HCT116 (cell line): ENCODE results near the gene C2CD2L. TPM values are rescaled to one million over a fixed set of nuclear protein-coding genes. Genes with fewer than 3 reads are reported as not detected.
A peak's percentile ranks its signal among the peaks of the same experiment; 100 is the strongest.

Experiments used
- CBX3 ChIP-seq: IDR thresholded peaks from 2 replicates; pipeline ENCODE4 v1.6.1; 2012; ENCODE audit warnings: low read depth
- CEBPB ChIP-seq: IDR thresholded peaks from 2 replicates; pipeline ENCODE4 v1.6.1; 2012; ENCODE audit warnings: low read depth
- EGR1 ChIP-seq: IDR thresholded peaks from 2 replicates; pipeline ENCODE4 v1.6.1; 2012; ENCODE audit warnings: low read depth
- ELF1 ChIP-seq: IDR thresholded peaks from 2 replicates; pipeline ENCODE4 v1.6.1; 2012; ENCODE audit warnings: low read depth, borderline replicate concordance
- EZH2 ChIP-seq: fragments of 200-600 bp; sonication (generic); IDR thresholded peaks from 2 replicates; pipeline ENCODE4 v1.6.1; 2017; ENCODE audit warnings: antibody characterized with exemption, mixed run types
- EZH2phosphoT487 ChIP-seq: fragments of 200-600 bp; IDR thresholded peaks from 2 replicates; pipeline ENCODE4 v1.6.1; 2018; ENCODE audit warnings: antibody characterized with exemption, borderline replicate concordance
- FOSL1 ChIP-seq: IDR thresholded peaks from 2 replicates; pipeline ENCODE4 v1.6.1; 2012; ENCODE audit warnings: low read depth
- JUND ChIP-seq: IDR thresholded peaks from 2 replicates; pipeline ENCODE4 v1.6.1; 2012
- POLR2A ChIP-seq: IDR thresholded peaks from 2 replicates; pipeline ENCODE4 v1.7.0; 2011; ENCODE audit warnings: borderline replicate concordance; ENCODE audit not compliant: insufficient read depth, insufficient read length; ENCODE audit errors: extremely low read depth
- POLR2AphosphoS5 ChIP-seq: IDR thresholded peaks from 2 replicates; pipeline ENCODE4 v1.6.1; 2011; ENCODE audit warnings: mild to moderate bottlenecking, low read depth, low read length, moderate library complexity
- ZNF274 ChIP-seq: fragments of 200-500 bp; sonication (Bioruptor generic); IDR thresholded peaks from 2 replicates; pipeline ENCODE4 v1.6.1; 2014; ENCODE audit warnings: mild to moderate bottlenecking, low read depth, low read length, inconsistent platforms
- total RNA-seq: library from RNA; stranded (reverse); gene quantifications from one replicate; pipeline ENCODE4 v1.2.1, GENCODE V29; 2021; ENCODE audit not compliant: unreplicated experiment
- TF ChIP-seq, protein P1 (sequence below), 3 experiments: fragments of 200-600 bp in 1 of 3; sonication (generic) in 1 of 3; IDR thresholded peaks in 2 of 3; conservative IDR thresholded peaks in 1 of 3; 2 replicates each; pipeline ENCODE4 v1.5.1; 2012 to 2017; ENCODE audit warnings: low read depth in 2 of 3, low read length in 2 of 3, antibody characterized with exemption in 1 of 3, borderline replicate concordance in 1 of 3, control low read depth in 1 of 3, mild to moderate bottlenecking in 1 of 3, mixed read lengths in 1 of 3, mixed run types in 1 of 3, moderate library complexity in 1 of 3; ENCODE audit not compliant: insufficient read depth in 1 of 3
- TF ChIP-seq, protein P2 (sequence below): IDR thresholded peaks from 2 replicates; pipeline ENCODE4 v1.6.1; 2012; ENCODE audit warnings: low read depth
- TF ChIP-seq, protein P3 (sequence below): IDR thresholded peaks from 2 replicates; pipeline ENCODE4 v1.6.1; 2012

C2CD2L gene
- total RNA-seq, 1 experiment from 2014 or later = 12.4 TPM

- TF ChIP-seq, protein P1, sequence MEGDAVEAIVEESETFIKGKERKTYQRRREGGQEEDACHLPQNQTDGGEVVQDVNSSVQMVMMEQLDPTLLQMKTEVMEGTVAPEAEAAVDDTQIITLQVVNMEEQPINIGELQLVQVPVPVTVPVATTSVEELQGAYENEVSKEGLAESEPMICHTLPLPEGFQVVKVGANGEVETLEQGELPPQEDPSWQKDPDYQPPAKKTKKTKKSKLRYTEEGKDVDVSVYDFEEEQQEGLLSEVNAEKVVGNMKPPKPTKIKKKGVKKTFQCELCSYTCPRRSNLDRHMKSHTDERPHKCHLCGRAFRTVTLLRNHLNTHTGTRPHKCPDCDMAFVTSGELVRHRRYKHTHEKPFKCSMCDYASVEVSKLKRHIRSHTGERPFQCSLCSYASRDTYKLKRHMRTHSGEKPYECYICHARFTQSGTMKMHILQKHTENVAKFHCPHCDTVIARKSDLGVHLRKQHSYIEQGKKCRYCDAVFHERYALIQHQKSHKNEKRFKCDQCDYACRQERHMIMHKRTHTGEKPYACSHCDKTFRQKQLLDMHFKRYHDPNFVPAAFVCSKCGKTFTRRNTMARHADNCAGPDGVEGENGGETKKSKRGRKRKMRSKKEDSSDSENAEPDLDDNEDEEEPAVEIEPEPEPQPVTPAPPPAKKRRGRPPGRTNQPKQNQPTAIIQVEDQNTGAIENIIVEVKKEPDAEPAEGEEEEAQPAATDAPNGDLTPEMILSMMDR (IDR thresholded peaks at IDR 0.05 in 2 of 3, conservative IDR thresholded peaks at IDR 0.05 in 1 of 3; ENCODE audit: borderline replicate concordance in 1 of 3, insufficient read depth in 1 of 3, low read depth in 2 of 3, low read length in 2 of 3) = no peak
- TF ChIP-seq EGR1 (no peak), POLR2A (peak; percentile 74), FOSL1 (no peak), CEBPB (0 out of 2 replicates have a peak, but pooled peaks have one; percentile 8), POLR2AphosphoS5 (peak; percentile 91), EZH2 (no peak), ELF1 (no peak; the same call in 1 of the 2 replicates), JUND (no peak), CBX3 (no peak), ZNF274 (no peak), EZH2phosphoT487 (no peak)
- TF ChIP-seq, protein P2, sequence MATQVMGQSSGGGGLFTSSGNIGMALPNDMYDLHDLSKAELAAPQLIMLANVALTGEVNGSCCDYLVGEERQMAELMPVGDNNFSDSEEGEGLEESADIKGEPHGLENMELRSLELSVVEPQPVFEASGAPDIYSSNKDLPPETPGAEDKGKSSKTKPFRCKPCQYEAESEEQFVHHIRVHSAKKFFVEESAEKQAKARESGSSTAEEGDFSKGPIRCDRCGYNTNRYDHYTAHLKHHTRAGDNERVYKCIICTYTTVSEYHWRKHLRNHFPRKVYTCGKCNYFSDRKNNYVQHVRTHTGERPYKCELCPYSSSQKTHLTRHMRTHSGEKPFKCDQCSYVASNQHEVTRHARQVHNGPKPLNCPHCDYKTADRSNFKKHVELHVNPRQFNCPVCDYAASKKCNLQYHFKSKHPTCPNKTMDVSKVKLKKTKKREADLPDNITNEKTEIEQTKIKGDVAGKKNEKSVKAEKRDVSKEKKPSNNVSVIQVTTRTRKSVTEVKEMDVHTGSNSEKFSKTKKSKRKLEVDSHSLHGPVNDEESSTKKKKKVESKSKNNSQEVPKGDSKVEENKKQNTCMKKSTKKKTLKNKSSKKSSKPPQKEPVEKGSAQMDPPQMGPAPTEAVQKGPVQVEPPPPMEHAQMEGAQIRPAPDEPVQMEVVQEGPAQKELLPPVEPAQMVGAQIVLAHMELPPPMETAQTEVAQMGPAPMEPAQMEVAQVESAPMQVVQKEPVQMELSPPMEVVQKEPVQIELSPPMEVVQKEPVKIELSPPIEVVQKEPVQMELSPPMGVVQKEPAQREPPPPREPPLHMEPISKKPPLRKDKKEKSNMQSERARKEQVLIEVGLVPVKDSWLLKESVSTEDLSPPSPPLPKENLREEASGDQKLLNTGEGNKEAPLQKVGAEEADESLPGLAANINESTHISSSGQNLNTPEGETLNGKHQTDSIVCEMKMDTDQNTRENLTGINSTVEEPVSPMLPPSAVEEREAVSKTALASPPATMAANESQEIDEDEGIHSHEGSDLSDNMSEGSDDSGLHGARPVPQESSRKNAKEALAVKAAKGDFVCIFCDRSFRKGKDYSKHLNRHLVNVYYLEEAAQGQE = no peak
- TF ChIP-seq, protein P3, sequence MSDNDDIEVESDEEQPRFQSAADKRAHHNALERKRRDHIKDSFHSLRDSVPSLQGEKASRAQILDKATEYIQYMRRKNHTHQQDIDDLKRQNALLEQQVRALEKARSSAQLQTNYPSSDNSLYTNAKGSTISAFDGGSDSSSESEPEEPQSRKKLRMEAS = peak; percentile 91
These were observed 22.3 kb upstream of the C2CD2L start, which contains the start of gene HMBS (continued) for GRCh38 chr11:119084663-119085436.
